Ascending aorta (tissue), 2 donors: ENCODE measurements around the gene ADAMTS2. TPM values are rescaled to one million over a fixed set of nuclear protein-coding genes. Genes with fewer than 3 reads are reported as not detected.

ENCODE experiments used
- DNase-seq, 2 donors: peaks; one replicate each; pipeline ENCODE4 v3.0.0-alpha.2; 2019; ENCODE audit warnings: low spot score in 2 of 2
- H3K27ac ChIP-seq, 2 donors: fragments of 200-600 bp; sonication (generic); one replicate each; pipeline ENCODE4 v1.5.1; 2016 to 2017; ENCODE audit warnings: mild to moderate bottlenecking in 1 of 2
- H3K27me3 ChIP-seq: fragments of 200-600 bp; sonication (generic); one replicate; pipeline ENCODE4 v1.5.1; 2017
- H3K36me3 ChIP-seq, 2 donors: fragments of 200-600 bp; sonication (generic); one replicate each; pipeline ENCODE4 v1.5.1; 2016
- H3K4me1 ChIP-seq, 2 donors: fragments of 200-600 bp; sonication (generic); one replicate each; pipeline ENCODE4 v1.5.1; 2016 to 2017; ENCODE audit warnings: mild to moderate bottlenecking in 1 of 2
- H3K4me3 ChIP-seq, 2 donors: fragments of 200-600 bp; sonication (generic); one replicate each; pipeline ENCODE4 v1.5.1; 2016 to 2017; ENCODE audit warnings: mild to moderate bottlenecking in 1 of 2
- H3K9me3 ChIP-seq, 2 donors: fragments of 200-600 bp; sonication (generic); one replicate each; pipeline ENCODE4 v1.5.1; 2016
- intact Hi-C: fragments of 100-400 bp; cut with DNase I; formaldehyde crosslinking; loops from one replicate; pipeline ENCODE4 v1.15.1; 2023
- total RNA-seq: library from RNA; depleted of rRNA; stranded (reverse); fragments of >200 nt; gene quantifications from one replicate; pipeline ENCODE4 v1.1.0, GENCODE V29; 2016
- TF ChIP-seq, protein P1 (sequence below), 3 experiments: fragments of 200-600 bp in 2 of 3; fragments of 450-650 bp in 1 of 3; sonication (generic) in 2 of 3; IDR thresholded peaks; one replicate each; pipeline ENCODE4 v1.5.1; 2016 to 2019; ENCODE audit warnings: antibody characterized with exemption in 3 of 3, mild to moderate bottlenecking in 1 of 3, moderate library complexity in 1 of 3

Gene ADAMTS2
- total RNA-seq, 1 donor from 2014 or later, result 51.0 TPM

DNA sequence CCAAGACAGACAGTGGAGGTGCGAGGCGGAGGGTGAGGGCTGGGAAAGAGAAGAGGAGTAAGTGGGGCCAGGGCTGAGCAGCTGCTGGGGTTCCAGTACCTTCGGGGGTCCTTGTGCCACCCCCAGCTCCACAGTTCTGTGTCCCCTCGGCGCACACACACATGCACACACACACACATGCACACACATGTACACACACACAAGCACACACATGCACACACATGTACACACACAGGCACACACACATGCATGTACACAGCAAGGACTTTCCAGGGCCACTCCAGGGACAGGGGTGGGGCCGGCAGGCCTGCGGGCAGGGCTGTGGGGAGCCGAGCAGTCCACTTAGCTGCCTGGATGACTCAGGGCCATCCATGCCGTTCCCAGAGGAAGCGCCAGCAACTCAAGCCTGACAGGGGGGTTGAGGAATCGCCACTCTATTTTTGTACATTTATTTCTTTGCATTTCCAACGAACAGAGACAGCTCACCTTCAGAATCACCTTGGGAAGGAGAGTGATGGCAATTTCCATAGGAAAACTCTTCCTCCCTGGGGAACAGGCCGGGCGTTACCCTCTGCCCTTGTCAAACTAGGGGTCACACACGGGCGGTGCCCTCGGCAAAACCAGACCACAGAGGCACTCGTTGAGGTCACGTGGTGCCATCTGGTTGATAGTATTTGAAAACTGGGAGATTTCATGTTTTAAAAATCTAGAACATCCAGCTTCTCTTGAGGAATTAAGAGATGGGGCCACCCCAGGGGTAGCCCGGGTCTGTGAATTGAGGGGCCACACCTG is 135.7 kb downstream of the ADAMTS2 start:
- intact Hi-C loops, result no loop called here

DNA sequence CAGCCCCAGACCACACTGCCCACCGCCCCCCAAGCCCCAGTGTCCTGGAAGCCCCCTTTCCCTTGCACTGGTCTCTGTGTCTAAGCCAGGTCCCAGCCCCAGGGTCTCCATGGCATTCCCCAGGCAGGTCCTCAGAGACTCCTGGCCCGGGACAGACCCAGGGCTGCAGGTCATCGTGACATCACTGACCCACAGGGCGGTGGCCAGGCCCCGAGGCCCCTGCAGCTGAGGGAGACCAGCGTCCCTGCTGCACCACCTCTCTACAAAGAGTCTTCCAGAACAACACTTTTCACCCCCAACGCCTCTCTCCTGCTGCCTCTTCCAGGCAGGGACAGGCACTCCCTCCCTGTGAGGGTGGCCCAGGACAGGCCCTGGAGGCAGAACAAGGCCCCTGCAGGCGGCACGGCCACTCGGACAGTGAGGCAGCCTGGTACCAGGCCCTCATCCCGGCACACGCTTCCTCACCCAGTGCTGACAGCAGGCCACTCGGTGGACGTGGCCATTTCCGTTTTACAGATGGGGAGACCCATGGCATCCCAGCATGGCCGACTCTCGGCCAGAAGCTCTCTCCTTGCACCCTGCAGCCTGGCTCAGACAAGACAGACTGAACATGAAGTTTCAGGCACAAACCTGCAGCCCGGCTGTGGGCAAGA is 136.4 kb downstream of the ADAMTS2 start:
- Histone ChIP-seq H3K27ac (no peak overlapping the region), H3K4me1 (no peaks in the 10 kb centered on the region), H3K9me3 (no peaks in the 10 kb centered on the region), H3K36me3 (no peaks in the 10 kb centered on the region), H3K27me3 (no peaks in the 10 kb centered on the region), H3K4me3 (no peak overlapping the region)
- intact Hi-C loops, result no loop called here
- TF ChIP-seq, protein P1, sequence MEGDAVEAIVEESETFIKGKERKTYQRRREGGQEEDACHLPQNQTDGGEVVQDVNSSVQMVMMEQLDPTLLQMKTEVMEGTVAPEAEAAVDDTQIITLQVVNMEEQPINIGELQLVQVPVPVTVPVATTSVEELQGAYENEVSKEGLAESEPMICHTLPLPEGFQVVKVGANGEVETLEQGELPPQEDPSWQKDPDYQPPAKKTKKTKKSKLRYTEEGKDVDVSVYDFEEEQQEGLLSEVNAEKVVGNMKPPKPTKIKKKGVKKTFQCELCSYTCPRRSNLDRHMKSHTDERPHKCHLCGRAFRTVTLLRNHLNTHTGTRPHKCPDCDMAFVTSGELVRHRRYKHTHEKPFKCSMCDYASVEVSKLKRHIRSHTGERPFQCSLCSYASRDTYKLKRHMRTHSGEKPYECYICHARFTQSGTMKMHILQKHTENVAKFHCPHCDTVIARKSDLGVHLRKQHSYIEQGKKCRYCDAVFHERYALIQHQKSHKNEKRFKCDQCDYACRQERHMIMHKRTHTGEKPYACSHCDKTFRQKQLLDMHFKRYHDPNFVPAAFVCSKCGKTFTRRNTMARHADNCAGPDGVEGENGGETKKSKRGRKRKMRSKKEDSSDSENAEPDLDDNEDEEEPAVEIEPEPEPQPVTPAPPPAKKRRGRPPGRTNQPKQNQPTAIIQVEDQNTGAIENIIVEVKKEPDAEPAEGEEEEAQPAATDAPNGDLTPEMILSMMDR (IDR thresholded peaks at IDR 0.05), result no peak
- no peak for DNase-seq

More for the DNA sequence above, 135.7 kb downstream of the ADAMTS2 start:
- Histone ChIP-seq H3K27ac (no peak overlapping the region), H3K9me3 (no peaks in the 10 kb centered on the region), H3K4me3 (no peak overlapping the region), H3K36me3 (no peaks in the 10 kb centered on the region), H3K4me1 (no peaks in the 10 kb centered on the region), H3K27me3 (no peaks in the 10 kb centered on the region)
- no peak for DNase-seq
- TF ChIP-seq, protein P1 (IDR thresholded peaks at IDR 0.05), result no peak

DNA sequence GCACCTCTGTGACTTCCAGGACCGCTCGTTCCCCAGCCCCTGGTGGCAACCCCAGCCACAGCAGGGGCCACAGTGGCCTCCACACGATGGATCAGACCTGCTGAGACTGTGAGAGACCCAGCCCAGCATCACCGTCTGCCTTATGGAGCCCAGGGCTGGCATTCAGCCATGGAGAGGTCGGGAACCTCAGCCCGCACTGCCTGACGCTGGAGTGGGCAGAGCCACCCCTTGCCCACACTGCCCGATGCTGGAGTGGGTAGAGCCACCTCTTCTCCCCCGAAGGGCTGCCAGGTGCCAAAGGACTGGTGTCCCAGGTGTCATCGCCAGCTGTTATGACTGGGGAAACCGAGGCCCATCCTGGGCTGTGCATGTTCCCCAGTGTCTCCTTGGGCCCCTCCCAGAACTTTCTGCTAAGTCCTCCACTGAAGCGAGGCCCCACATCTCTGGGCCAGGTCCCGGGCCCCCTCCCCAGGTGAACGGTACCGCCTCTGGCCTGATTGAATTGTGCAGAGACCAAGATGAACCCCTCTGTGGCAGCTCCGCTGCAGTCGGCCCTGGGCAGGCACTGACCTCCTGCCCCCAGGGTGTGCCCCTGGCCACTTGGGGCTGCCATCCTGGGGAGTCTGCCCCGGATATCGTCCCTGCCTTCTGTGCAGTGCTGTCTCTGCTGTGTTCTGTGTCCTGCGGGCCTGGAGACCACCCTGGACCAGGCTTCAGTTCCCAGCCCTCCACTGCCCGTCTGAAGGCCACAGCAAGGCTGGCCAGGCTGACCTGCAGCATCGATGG is 137.1 kb downstream of the ADAMTS2 start:
- no peak for DNase-seq
- H3K4me1 ChIP-seq, result no peaks in the 10 kb centered on the region
- H3K4me3 ChIP-seq, result no peak overlapping the region
- H3K9me3 ChIP-seq, result no peaks in the 10 kb centered on the region
- no peaks in the 10 kb centered on the region for H3K27me3 ChIP-seq
- H3K36me3 ChIP-seq, result no peaks in the 10 kb centered on the region
- no peak overlapping the region for H3K27ac ChIP-seq
- intact Hi-C loops, result no loop called here
- TF ChIP-seq, protein P1 (IDR thresholded peaks at IDR 0.05), result no peak

DNA sequence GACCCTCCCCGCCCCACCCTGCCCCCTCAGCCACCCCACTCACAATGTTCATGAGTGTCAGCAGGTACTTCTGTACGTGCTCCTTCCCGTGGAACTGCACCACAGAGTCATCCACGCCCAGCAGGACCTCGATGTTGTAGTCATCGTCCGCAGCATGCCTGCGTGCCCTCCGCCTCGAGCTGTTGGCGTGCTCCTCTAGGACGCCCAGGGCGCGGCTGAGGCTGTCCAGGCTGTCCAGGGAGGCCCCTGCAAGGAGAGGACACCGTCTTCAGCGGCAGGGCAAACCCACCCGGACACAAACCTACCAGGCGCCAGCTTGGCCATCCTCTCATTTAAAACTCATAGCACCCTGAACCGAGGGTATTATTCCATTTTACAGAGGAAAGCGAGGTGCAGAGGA is 137.8 kb downstream of the ADAMTS2 start:
- no peaks in the 10 kb centered on the region for H3K9me3 ChIP-seq
- no peak for DNase-seq
- no peaks in the 10 kb centered on the region for H3K36me3 ChIP-seq
- no peak overlapping the region for H3K27ac ChIP-seq
- H3K4me3 ChIP-seq, result no peak overlapping the region
- intact Hi-C loops, result no loop called here
- no peaks in the 10 kb centered on the region for H3K4me1 ChIP-seq
- TF ChIP-seq, protein P1 (IDR thresholded peaks at IDR 0.05), result no peak
- no peaks in the 10 kb centered on the region for H3K27me3 ChIP-seq

DNA sequence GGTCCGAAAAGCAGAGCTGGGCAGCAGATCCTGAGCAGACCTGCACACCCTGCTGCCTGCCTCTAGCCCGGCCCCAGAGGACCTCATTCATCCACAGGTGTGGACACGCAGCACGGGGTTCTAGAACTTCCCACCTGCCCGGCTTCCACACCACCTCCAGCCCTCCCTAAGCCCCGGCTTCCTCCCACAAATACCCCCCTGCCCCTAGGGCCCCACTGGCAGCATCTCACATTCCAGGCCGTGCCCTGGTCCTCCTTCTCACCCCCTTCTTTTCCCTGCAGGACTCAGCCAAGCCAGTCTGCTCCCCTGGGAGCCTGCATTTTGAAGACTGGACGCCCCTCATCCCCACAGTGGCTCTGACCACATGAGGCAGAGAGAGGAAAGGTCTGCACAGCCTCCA is 138.9 kb downstream of the ADAMTS2 start:
- DNase-seq, result no peak
- no peaks in the 10 kb centered on the region for H3K27me3 ChIP-seq
- TF ChIP-seq, protein P1 (IDR thresholded peaks at IDR 0.05), result no peak
- H3K27ac ChIP-seq, result no peak overlapping the region
- intact Hi-C loops, result no loop called here
- H3K36me3 ChIP-seq, result no peaks in the 10 kb centered on the region
- no peaks in the 10 kb centered on the region for H3K4me1 ChIP-seq
- H3K4me3 ChIP-seq, result no peak overlapping the region
- no peaks in the 10 kb centered on the region for H3K9me3 ChIP-seq
